OCI-LY3 (cell line): Measurements from ENCODE around the gene CCDC32.

ENCODE experiments used
- H2AFZ ChIP-seq: fragments of 200-600, 300-600 bp; shearing (Covaris generic); 2 replicates; pipeline ENCODE4 v1.6.0; 2014; ENCODE audit warnings: antibody characterized with exemption, low read depth, low read length
- H3K27ac ChIP-seq: fragments of 200-600, 300-600 bp; sonication (generic); 2 replicates; pipeline ENCODE4 v1.5.1; 2014; ENCODE audit warnings: mild to moderate bottlenecking, low read length, moderate library complexity, mixed read lengths
- H3K27me3 ChIP-seq: fragments of 200-600, 300-600 bp; sonication (generic); 2 replicates; pipeline ENCODE4 v1.6.1; 2014; ENCODE audit warnings: low read depth, low read length, mixed read lengths
- H3K36me3 ChIP-seq: fragments of 200-600, 300-600 bp; sonication (generic); replicated peaks from 2 replicates; pipeline ENCODE3; 2014; ENCODE audit warnings: low read depth, low read length, mixed read lengths
- H3K4me1 ChIP-seq: fragments of 300-600, 200-600 bp; sonication (generic); 2 replicates; pipeline ENCODE4 v1.6.1; 2014; ENCODE audit warnings: low read length, mixed read lengths
- H3K4me2 ChIP-seq: fragments of 200-600, 300-600 bp; sonication (generic); 2 replicates; pipeline ENCODE4 v1.6.1; 2014; ENCODE audit warnings: low read length, mixed read lengths
- H3K4me3 ChIP-seq: fragments of 300-600, 200-600 bp; sonication (generic); 2 replicates; pipeline ENCODE4 v1.5.1; 2014; ENCODE audit warnings: antibody characterized with exemption, mild to moderate bottlenecking, low read length, moderate library complexity
- H3K79me2 ChIP-seq: fragments of 300-600, 200-600 bp; shearing (Covaris generic); 2 replicates; pipeline ENCODE4 v1.6.1; 2014; ENCODE audit warnings: mild to moderate bottlenecking, low read length, mixed read lengths
- H3K9ac ChIP-seq: fragments of 300-600, 200-600 bp; shearing (Covaris generic); 2 replicates; pipeline ENCODE4 v1.6.0; 2014; ENCODE audit warnings: mild to moderate bottlenecking, low read length, moderate library complexity
- H3K9me3 ChIP-seq: fragments of 200-600, 300-600 bp; shearing (Covaris generic); 2 replicates; pipeline ENCODE4 v1.6.1; 2014; ENCODE audit warnings: low read length, mixed read lengths; ENCODE audit not compliant: insufficient read depth
- H4K20me1 ChIP-seq: fragments of 200-600, 300-600 bp; sonication (generic); 2 replicates; pipeline ENCODE4 v1.6.1; 2016; ENCODE audit warnings: low read length, mixed read lengths; ENCODE audit not compliant: insufficient read depth
- CTCF ChIP-seq: fragments of 200-600, 300-600 bp; sonication (generic); IDR thresholded peaks from 2 replicates; pipeline ENCODE4 v1.5.1; 2014; ENCODE audit warnings: antibody characterized with exemption, low read length, low read depth
- EZH2phosphoT487 ChIP-seq: fragments of 200-600 bp; shearing (Covaris generic); IDR thresholded peaks from 2 replicates; pipeline ENCODE4 v1.6.1; 2018; ENCODE audit warnings: antibody characterized with exemption, mixed run types, low read depth

Gene CCDC32

GRCh38 chr15:40558952-40559742 is 5.7 kb downstream of the CCDC32 start:
- Histone ChIP-seq H4K20me1 (no peaks in the 10 kb centered on the region), H3K79me2 (peaks cover 9% of the 10 kb centered on the region)

GRCh38 chr15:40555876-40556275 is 9.0 kb downstream of the CCDC32 start:
- Histone ChIP-seq H3K9me3 (no peaks in the 10 kb centered on the region), H3K27me3 (no peaks in the 10 kb centered on the region), H3K36me3 (peaks cover 24% of the 10 kb centered on the region), H3K27ac (no peak overlapping the region), H3K9ac (no peak overlapping the region), H3K4me2 (no peak overlapping the region), H4K20me1 (no peaks in the 10 kb centered on the region), H2AFZ (no peak overlapping the region), H3K79me2 (no peaks in the 10 kb centered on the region), H3K4me3 (no peak overlapping the region), H3K4me1 (peaks cover 38% of the 10 kb centered on the region)
- TF ChIP-seq CTCF (no peak), EZH2phosphoT487 (no peak)

More at GRCh38 chr15:40558952-40559742, 5.7 kb downstream of the CCDC32 start:
- no peak overlapping the region for H2AFZ ChIP-seq
- no peaks in the 10 kb centered on the region for H3K27me3 ChIP-seq
- H3K4me1 ChIP-seq, result peaks cover 12% of the 10 kb centered on the region
- peaks cover 17% of the 10 kb centered on the region for H3K36me3 ChIP-seq
- no peak overlapping the region for H3K4me2 ChIP-seq
- no peak overlapping the region for H3K27ac ChIP-seq
- no peaks in the 10 kb centered on the region for H3K9me3 ChIP-seq
- no peak overlapping the region for H3K9ac ChIP-seq
- no peak overlapping the region for H3K4me3 ChIP-seq
- TF ChIP-seq EZH2phosphoT487 (no peak), CTCF (no peak)

- Histone ChIP-seq H3K36me3 (peaks cover 32% of the 10 kb centered on the region), H3K79me2 (no peaks in the 10 kb centered on the region), H3K4me3 (peak overlapping the region; percentile 33), H3K9me3 (no peaks in the 10 kb centered on the region), H3K4me1 (peaks cover 55% of the 10 kb centered on the region), H4K20me1 (no peaks in the 10 kb centered on the region), H2AFZ (no peak overlapping the region), H3K27me3 (no peaks in the 10 kb centered on the region), H3K27ac (peak overlapping the region; percentile 56), H3K9ac (peak overlapping the region; percentile 37), H3K4me2 (peak overlapping the region; percentile 71)
- TF ChIP-seq CTCF (no peak), EZH2phosphoT487 (no peak)
Measured at GRCh38 chr15:40554161-40554525, 10.7 kb downstream of the CCDC32 start.

GRCh38 chr15:40550341-40551037 is 14.4 kb downstream of the CCDC32 start:
- peaks cover 57% of the 10 kb centered on the region for H3K4me1 ChIP-seq
- no peak overlapping the region for H2AFZ ChIP-seq
- no peaks in the 10 kb centered on the region for H4K20me1 ChIP-seq
- H3K4me2 ChIP-seq, result peak overlapping the region; percentile 80
- peaks cover 34% of the 10 kb centered on the region for H3K36me3 ChIP-seq
- H3K79me2 ChIP-seq, result no peaks in the 10 kb centered on the region
- H3K27ac ChIP-seq, result peak overlapping the region; percentile 87
- no peaks in the 10 kb centered on the region for H3K27me3 ChIP-seq
- H3K4me3 ChIP-seq, result peak overlapping the region; percentile 55
- H3K9me3 ChIP-seq, result no peaks in the 10 kb centered on the region
- peak overlapping the region; percentile 21; the same call in 1 of the 2 replicates for H3K9ac ChIP-seq
- TF ChIP-seq EZH2phosphoT487, result no peak
- no peak for TF ChIP-seq CTCF
